Bronchial epithelial cell (primary cell): Measurements from ENCODE around the gene PHIP. TPM values are rescaled to one million over a fixed set of nuclear protein-coding genes. Genes with fewer than 3 reads are reported as not detected.

Experiments used
- DNase-seq: peaks from one replicate; pipeline ENCODE4 v3.0.0-alpha.2; 2010; ENCODE audit warnings: low read depth
- FAIRE-seq: peaks from 2 replicates; lab custom pipeline; 2011; peaks lifted over from hg19 to GRCh38; lab: Jason Lieb, UNC
- H3K27me3 ChIP-seq: 2 replicates; pipeline ENCODE4 v1.5.1; 2011; ENCODE audit warnings: low read length; ENCODE audit not compliant: control insufficient read depth, insufficient read depth
- H3K36me3 ChIP-seq: 2 replicates; pipeline ENCODE4 v1.5.1; 2011; ENCODE audit warnings: low read length; ENCODE audit not compliant: control insufficient read depth, insufficient read depth
- H3K4me3 ChIP-seq: 2 replicates; pipeline ENCODE4 v1.5.1; 2011; ENCODE audit warnings: mild to moderate bottlenecking, low read depth, low read length, control low read depth
- total RNA-seq: library from RNA; depleted of rRNA; stranded (reverse); fragments of >200 nt; gene quantifications from 2 replicates; pipeline ENCODE4 v1.2.1, GENCODE V29; 2014
- TF ChIP-seq, protein P1 (sequence below): IDR thresholded peaks from 2 replicates; pipeline ENCODE4 v1.5.1; 2011; ENCODE audit warnings: mild to moderate bottlenecking, moderate library complexity, low read length, control low read depth, inconsistent platforms; ENCODE audit not compliant: insufficient read depth, severe bottlenecking

PHIP gene
- total RNA-seq, 1 donor from 2014 or later = 13.2 TPM

DNA sequence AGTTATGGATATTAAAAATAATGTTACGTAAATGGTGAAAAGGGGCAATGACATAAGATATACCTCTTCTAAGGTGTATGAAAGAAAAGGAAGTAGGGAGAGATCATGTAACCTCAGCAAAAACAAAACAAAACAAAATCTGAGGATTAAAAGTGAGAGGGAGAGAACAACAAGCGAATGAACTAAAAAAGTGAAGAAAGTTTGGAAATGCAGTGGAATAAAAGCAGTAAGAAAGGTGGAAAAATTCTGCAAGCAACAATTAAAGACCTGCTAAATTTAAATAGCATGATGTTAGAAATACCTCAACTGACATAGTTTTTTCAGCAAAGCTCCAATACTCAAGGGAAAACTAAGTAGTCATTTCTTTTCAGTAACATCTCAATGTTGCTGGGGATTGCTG, 48.0 kb downstream of the PHIP start:
- no peaks in the 10 kb centered on the region for H3K36me3 ChIP-seq

DNA sequence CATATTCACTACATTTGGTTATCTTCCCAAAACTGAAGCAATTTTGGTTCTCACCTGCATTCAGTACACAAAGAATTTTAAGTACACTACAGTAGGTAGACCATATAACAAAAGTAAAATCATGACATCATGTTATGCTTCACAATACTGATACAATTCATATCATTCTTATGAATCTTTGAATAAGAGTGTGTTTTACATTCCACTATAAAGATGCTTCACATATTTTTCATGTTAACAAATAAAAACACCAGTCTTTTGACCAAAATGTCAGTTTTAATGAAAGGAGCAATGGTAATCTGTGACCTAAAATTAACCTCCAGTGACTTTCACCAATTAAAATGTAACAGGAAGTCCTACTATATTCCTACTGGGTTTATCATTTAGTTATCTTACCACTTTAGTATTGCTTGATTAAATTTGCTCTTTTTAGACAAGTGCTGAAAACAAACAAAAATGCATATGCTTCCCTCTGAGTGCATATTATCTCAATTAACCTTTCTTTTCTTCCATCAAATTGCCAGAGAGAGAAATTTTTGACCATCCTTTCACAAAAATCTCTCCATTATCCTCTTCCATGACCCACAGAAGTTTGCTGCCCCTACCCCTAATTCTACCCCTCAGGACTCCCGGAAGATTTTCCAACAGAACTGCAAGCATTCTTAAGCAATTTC, 49.3 kb downstream of the PHIP start:
- FAIRE-seq (no peak), DNase-seq (no peak)
- TF ChIP-seq, protein P1, sequence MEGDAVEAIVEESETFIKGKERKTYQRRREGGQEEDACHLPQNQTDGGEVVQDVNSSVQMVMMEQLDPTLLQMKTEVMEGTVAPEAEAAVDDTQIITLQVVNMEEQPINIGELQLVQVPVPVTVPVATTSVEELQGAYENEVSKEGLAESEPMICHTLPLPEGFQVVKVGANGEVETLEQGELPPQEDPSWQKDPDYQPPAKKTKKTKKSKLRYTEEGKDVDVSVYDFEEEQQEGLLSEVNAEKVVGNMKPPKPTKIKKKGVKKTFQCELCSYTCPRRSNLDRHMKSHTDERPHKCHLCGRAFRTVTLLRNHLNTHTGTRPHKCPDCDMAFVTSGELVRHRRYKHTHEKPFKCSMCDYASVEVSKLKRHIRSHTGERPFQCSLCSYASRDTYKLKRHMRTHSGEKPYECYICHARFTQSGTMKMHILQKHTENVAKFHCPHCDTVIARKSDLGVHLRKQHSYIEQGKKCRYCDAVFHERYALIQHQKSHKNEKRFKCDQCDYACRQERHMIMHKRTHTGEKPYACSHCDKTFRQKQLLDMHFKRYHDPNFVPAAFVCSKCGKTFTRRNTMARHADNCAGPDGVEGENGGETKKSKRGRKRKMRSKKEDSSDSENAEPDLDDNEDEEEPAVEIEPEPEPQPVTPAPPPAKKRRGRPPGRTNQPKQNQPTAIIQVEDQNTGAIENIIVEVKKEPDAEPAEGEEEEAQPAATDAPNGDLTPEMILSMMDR = no peak
- no peaks in the 10 kb centered on the region for H3K36me3 ChIP-seq
- no peak overlapping the region for H3K4me3 ChIP-seq
- H3K27me3 ChIP-seq = no peaks in the 10 kb centered on the region

More for the DNA sequence above, 48.0 kb downstream of the PHIP start:
- no peak overlapping the region for H3K4me3 ChIP-seq
- TF ChIP-seq, protein P1 = no peak
- no peak for DNase-seq
- H3K27me3 ChIP-seq = no peaks in the 10 kb centered on the region
- no peak for FAIRE-seq

DNA sequence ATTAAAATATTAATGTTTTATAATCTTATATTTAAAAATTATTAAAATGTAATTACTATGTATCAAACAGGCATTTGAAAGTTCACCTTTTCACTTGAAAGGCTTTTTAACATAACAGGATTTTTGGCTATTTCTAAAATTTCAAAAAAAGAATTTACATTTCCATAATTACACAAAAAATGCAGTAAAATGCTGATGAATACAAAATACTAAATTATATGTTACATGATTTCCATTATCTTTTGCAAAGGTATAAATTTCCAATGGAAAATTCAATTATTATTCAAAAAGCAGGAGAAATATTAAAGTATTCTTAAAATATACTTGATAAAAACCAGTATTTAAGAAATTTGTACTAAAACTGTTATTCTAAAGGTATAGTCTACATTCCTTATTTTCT, 66.1 kb downstream of the PHIP start:
- H3K36me3 ChIP-seq = peaks cover 1% of the 10 kb centered on the region
- no peak overlapping the region for H3K4me3 ChIP-seq
- H3K27me3 ChIP-seq = no peaks in the 10 kb centered on the region
- TF ChIP-seq, protein P1 = no peak
- no peak for DNase-seq
- no peak for FAIRE-seq

DNA sequence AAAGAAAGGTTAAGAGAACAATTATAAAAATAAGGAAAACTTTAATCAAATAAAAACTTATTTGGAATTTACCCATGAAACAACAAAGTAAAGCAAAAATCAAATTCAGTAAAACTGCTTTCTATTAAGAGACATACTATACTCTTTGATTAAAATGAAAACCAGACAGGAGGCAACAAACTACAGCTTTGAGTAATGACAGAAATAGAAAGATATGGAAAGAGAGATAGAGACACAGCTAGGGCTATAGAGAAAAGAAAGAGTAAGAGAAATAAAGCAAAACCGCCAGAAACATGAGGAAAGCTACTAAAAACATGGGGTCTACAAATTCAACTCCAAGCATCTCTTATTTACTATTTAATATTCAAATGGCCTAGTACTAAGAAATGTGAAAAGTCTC, 67.6 kb downstream of the PHIP start:
- no peaks in the 10 kb centered on the region for H3K27me3 ChIP-seq
- TF ChIP-seq, protein P1 = no peak
- H3K4me3 ChIP-seq = no peak overlapping the region
- H3K36me3 ChIP-seq = peaks cover 1% of the 10 kb centered on the region
- DNase-seq = no peak
- FAIRE-seq = no peak

DNA sequence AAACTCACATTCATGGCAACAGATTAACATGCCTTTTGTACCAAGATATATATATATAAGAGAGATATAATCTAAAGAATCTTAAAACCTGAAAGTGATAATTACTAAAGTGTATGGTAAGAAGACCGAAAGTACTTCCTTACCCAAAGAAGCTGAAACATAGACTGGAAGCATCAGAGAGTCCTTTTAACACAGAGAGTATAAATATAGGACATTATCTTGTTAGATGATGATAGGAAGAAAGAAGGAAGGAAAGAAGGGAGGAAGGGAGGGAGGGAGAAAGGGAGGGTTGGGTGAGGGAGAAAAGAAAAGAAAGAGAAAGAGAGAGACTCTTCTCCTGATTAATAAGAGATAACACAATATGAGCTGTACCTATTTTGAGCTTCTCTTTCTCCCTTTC, 68.2 kb downstream of the PHIP start:
- FAIRE-seq (no peak), DNase-seq (no peak)
- TF ChIP-seq, protein P1 = no peak
- Histone ChIP-seq H3K36me3 (peaks cover 1% of the 10 kb centered on the region), H3K27me3 (no peaks in the 10 kb centered on the region), H3K4me3 (no peak overlapping the region)

DNA sequence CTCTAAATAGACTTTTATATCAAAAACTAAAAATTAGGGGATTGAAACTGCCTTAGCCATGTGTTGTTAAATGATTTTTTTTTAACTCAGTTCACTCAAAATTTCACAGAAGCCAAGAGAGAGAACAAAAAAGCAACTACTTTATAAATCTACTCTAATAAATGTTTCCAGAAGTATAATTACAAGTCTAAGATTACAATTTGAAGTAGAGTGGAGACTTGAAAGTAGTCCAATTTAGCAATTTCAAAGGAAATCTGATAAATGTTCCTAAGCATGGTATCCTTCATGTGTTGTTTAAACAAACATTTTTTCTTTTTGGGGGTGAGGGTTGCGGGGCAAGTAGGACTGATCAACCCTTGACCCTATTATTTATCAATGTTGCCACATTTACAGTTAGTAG, 72.6 kb downstream of the PHIP start:
- H3K4me3 ChIP-seq = no peak overlapping the region
- H3K36me3 ChIP-seq = peaks cover 3% of the 10 kb centered on the region
- FAIRE-seq = no peak
- TF ChIP-seq, protein P1 = no peak
- H3K27me3 ChIP-seq = no peaks in the 10 kb centered on the region
- DNase-seq = no peak
